GM19468 (cell line): Measurements from ENCODE around the gene PRSS53.

Source experiments
- ATAC-seq: cut with Tn5 transposase; IDR thresholded peaks from one replicate; pipeline ENCODE4 v1.9.1; 2021; ENCODE audit warnings: mild to moderate bottlenecking, moderate library complexity, moderate number of reproducible peaks; ENCODE audit not compliant: unreplicated experiment; ENCODE audit errors: extremely low read depth

The PRSS53 gene

GRCh38 chr16:31080756-31081419 is 7.9 kb downstream of the PRSS53 start:
- no peak for ATAC-seq

- ATAC-seq = no peak
Observed at GRCh38 chr16:31080035-31080629, 8.6 kb downstream of the PRSS53 start.

- ATAC-seq = no peak
Observed at GRCh38 chr16:31079342-31079944, 9.3 kb downstream of the PRSS53 start.

GRCh38 chr16:31078597-31079341 is 10.0 kb downstream of the PRSS53 start:
- no peak for ATAC-seq

- ATAC-seq = no peak
Observed at GRCh38 chr16:31077592-31078396, 10.9 kb downstream of the PRSS53 start.

- ATAC-seq = no peak
Observed at GRCh38 chr16:31077024-31077423, 11.7 kb downstream of the PRSS53 start.

- ATAC-seq = no peak
Observed at GRCh38 chr16:31076319-31076718, 12.4 kb downstream of the PRSS53 start.

- no peak for ATAC-seq
Observed at GRCh38 chr16:31074814-31075183, 13.9 kb downstream of the PRSS53 start.

- peak; percentile 28 for ATAC-seq
Observed at GRCh38 chr16:31073970-31074813, 14.6 kb downstream of the PRSS53 start, which contains the start of the genes ZNF646 and ZNF668. TSS of gene ZNF646 (plus strand) at chr16:31074422. CDS start at chr16:31076325, 1,903 bp downstream. TSS of gene ZNF668 (minus strand) at chr16:31074240. CDS start at chr16:31064459, 9,781 bp downstream.

GRCh38 chr16:31073142-31073969 is 15.4 kb downstream of the PRSS53 start:
- ATAC-seq = peak; percentile 23

GRCh38 chr16:31072540-31073141 is 16.1 kb downstream of the PRSS53 start:
- ATAC-seq = no peak

GRCh38 chr16:31071861-31072260 is 16.9 kb downstream of the PRSS53 start:
- ATAC-seq = no peak

- ATAC-seq = no peak
Observed at GRCh38 chr16:31067342-31067741, 21.4 kb downstream of the PRSS53 start.

- no peak for ATAC-seq
Observed at GRCh38 chr16:31064882-31065461, 23.8 kb downstream of the PRSS53 start.

- ATAC-seq = no peak
Observed at GRCh38 chr16:31063843-31064611, 24.7 kb downstream of the PRSS53 start.

- ATAC-seq = no peak
Observed at GRCh38 chr16:31063495-31063842, 25.3 kb downstream of the PRSS53 start.
